ENCODE measurements around the gene CEMIP. TPM values are rescaled to one million over a fixed set of nuclear protein-coding genes. Genes with fewer than 3 reads are reported as not detected.

Gene CEMIP
- total RNA-seq, 4 donors from 2014 or later: 0.04 TPM; not detected in 3

DNA sequence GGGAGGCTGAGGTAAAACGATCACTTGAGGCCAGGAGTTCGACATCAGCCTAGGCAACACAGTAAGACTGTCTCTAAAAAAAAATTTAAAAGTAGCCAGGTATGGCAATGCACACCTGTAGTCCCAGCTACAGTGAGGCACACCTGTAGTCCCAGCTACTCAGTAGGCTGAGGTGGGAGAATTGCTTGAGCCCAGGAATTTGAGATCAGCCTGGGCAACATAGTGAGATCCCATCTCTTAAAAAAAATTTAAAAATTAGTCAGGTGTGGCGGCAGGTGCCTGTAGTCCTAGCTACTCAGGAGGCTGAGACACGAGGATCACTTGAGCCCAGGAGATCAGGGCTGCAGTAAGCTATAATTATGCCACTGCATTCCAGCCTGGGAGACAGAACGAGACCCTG, 203.7 kb downstream of the CEMIP start:
- DNase-seq (no peak), ATAC-seq (no peak)
- TF ChIP-seq POLR2A (IDR thresholded peaks at IDR 0.05): no peak
- TF ChIP-seq, protein P1, sequence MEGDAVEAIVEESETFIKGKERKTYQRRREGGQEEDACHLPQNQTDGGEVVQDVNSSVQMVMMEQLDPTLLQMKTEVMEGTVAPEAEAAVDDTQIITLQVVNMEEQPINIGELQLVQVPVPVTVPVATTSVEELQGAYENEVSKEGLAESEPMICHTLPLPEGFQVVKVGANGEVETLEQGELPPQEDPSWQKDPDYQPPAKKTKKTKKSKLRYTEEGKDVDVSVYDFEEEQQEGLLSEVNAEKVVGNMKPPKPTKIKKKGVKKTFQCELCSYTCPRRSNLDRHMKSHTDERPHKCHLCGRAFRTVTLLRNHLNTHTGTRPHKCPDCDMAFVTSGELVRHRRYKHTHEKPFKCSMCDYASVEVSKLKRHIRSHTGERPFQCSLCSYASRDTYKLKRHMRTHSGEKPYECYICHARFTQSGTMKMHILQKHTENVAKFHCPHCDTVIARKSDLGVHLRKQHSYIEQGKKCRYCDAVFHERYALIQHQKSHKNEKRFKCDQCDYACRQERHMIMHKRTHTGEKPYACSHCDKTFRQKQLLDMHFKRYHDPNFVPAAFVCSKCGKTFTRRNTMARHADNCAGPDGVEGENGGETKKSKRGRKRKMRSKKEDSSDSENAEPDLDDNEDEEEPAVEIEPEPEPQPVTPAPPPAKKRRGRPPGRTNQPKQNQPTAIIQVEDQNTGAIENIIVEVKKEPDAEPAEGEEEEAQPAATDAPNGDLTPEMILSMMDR (IDR thresholded peaks at IDR 0.05 in 4 of 5, conservative IDR thresholded peaks at IDR 0.05 in 1 of 5): no peak
- Histone ChIP-seq H3K36me3 (peaks cover 0 to 28% of the 10 kb centered on the region in 2 donors), H3K9me3 (no peaks in the 10 kb centered on the region), H3K27me3 (no peaks in the 10 kb centered on the region), H3K4me3 (no peak overlapping the region), H3K4me1 (peaks cover 2 to 9% of the 10 kb centered on the region in 2 donors), H3K27ac (no peak overlapping the region)
- intact Hi-C loops (cut with DNase I; ENCODE audit: low total_unique reads): loop anchor here (5.0 to 10.0 kb wide), 2 partner anchors 189 to 288 kb away; partner anchors contain the start of gene ABHD17C
- in situ Hi-C loops (cut with MboI; ENCODE audit: low sequenced_read_pairs in 4 of 4): loop anchor here in 1 of 4 donors (25.0 kb wide), 1 partner anchor 279 kb away; no protein-coding TSS in a partner anchor

DNA sequence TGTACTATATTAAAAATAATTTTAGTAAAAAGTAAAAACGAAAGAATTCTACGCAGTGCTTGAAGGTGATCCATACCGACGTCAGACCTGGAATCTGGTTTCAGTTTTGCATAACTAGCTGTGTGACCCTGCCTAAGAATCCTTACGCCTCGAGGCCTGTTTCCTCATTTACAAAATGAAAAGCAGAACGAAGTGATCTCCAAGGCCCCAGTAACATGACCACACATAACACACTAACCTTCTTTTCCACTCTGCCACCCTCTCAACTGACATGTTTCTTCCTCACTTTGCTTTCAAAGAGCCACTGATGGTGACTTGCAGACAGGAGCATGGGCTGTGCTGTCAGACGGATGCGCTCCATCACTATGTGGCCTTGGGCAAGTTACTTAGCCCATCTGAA, 205.7 kb downstream of the CEMIP start:
- H3K27ac ChIP-seq: peak overlapping the region in 2 of 4 donors; percentile 21 to 41
- no peaks in the 10 kb centered on the region for H3K9me3 ChIP-seq
- H3K27me3 ChIP-seq: no peaks in the 10 kb centered on the region
- intact Hi-C loops (cut with DNase I; ENCODE audit: low total_unique reads) (loop anchor here (5.0 to 10.0 kb wide), 2 partner anchors 187 to 290 kb away; partner anchors contain the start of gene ABHD17C), in situ Hi-C loops (cut with MboI; ENCODE audit: low sequenced_read_pairs in 4 of 4) (loop anchor here in 1 of 4 donors (25.0 kb wide), 1 partner anchor 277 kb away; no protein-coding TSS in a partner anchor)
- H3K36me3 ChIP-seq: peaks cover 0 to 14% of the 10 kb centered on the region in 2 donors
- H3K4me1 ChIP-seq: peaks cover 15 to 16% of the 10 kb centered on the region in 2 donors
- TF ChIP-seq, protein P1 (IDR thresholded peaks at IDR 0.05 in 4 of 5, conservative IDR thresholded peaks at IDR 0.05 in 1 of 5): no peak
- no peak for TF ChIP-seq POLR2A (IDR thresholded peaks at IDR 0.05)
- ATAC-seq (no peak), DNase-seq (no peak)
- no peak overlapping the region for H3K4me3 ChIP-seq

DNA sequence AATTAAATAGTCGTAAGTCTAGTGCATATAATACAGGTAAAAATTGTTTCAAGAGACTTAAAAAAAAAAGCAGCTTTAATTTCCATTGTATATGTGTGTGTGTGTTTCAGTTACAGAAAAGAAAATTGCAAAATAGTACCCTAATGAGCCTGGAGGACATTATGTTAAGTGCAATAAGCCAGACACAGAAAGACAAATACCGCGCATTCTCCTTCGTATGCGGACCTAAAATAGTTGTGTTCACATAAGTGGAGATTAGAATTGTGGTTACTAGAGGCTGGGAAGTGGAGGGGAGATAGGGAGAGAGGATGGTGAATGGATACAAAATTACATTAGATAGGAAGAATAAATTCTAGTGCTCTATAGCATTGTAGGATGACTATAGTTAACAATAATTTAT, 206.8 kb downstream of the CEMIP start:
- in situ Hi-C loops (cut with MboI; ENCODE audit: low sequenced_read_pairs in 4 of 4) (loop anchor here in 1 of 4 donors (25.0 kb wide), 1 partner anchor 276 kb away; no protein-coding TSS in a partner anchor), intact Hi-C loops (cut with DNase I; ENCODE audit: low total_unique reads) (loop anchor here (10.0 kb wide), 1 partner anchor 291 kb away; the partner anchor contains the start of gene ABHD17C)
- H3K9me3 ChIP-seq: no peaks in the 10 kb centered on the region
- peaks cover 0 to 7% of the 10 kb centered on the region in 2 donors for H3K36me3 ChIP-seq
- TF ChIP-seq, protein P1 (IDR thresholded peaks at IDR 0.05 in 4 of 5, conservative IDR thresholded peaks at IDR 0.05 in 1 of 5): no peak
- no peak for TF ChIP-seq POLR2A (IDR thresholded peaks at IDR 0.05)
- DNase-seq: no peak
- no peak overlapping the region for H3K27ac ChIP-seq
- H3K4me1 ChIP-seq: peaks cover 23 to 26% of the 10 kb centered on the region in 2 donors
- H3K4me3 ChIP-seq: no peak overlapping the region
- no peaks in the 10 kb centered on the region for H3K27me3 ChIP-seq
- ATAC-seq: no peak

DNA sequence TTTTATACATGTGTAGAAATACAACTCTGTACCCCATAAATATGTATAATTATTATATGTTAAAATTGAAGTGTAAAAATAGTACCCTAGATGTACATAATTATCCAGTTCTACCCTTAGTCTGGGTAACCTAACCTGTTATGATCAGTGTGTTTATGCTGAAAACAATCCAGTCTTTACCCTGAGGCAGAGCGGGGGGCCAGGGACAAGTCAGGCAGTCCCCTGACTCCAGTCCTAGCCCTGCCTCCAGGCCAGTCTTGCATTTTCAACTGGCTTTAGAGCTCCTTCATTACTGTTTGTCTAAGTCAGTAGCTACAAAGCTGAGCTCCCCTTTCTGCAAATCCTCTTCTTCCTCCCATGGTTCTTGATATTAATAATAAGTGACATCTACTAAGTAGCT, 207.3 kb downstream of the CEMIP start:
- Histone ChIP-seq H3K9me3 (no peaks in the 10 kb centered on the region), H3K27ac (no peak overlapping the region), H3K4me1 (peaks cover 26 to 29% of the 10 kb centered on the region in 2 donors)

More for the DNA sequence above, 207.3 kb downstream of the CEMIP start:
- no peak for TF ChIP-seq POLR2A (IDR thresholded peaks at IDR 0.05)
- TF ChIP-seq, protein P1 (IDR thresholded peaks at IDR 0.05 in 4 of 5, conservative IDR thresholded peaks at IDR 0.05 in 1 of 5): no peak
- Histone ChIP-seq H3K27me3 (no peaks in the 10 kb centered on the region), H3K36me3 (peaks cover 0 to 4% of the 10 kb centered on the region in 2 donors), H3K4me3 (no peak overlapping the region)
- intact Hi-C loops (cut with DNase I; ENCODE audit: low total_unique reads) (loop anchor here (10.0 kb wide), 1 partner anchor 292 kb away; the partner anchor contains the start of gene ABHD17C), in situ Hi-C loops (cut with MboI; ENCODE audit: low sequenced_read_pairs in 4 of 4) (loop anchor here in 1 of 4 donors (25.0 kb wide), 1 partner anchor 276 kb away; no protein-coding TSS in a partner anchor)
- DNase-seq (no peak), ATAC-seq (no peak)
